CD4-positive, alpha-beta T cell treated with Interleukin-4 for 4 hours (primary cell): ENCODE results near the gene UNC13A.

Source experiments
- DNase-seq: peaks from one replicate; pipeline ENCODE4 v3.0.0-alpha.2; 2020

UNC13A gene

GRCh38 chr19:17659996-17660395 lies 28.2 kb downstream of the UNC13A start:
- DNase-seq: no peak

GRCh38 chr19:17658666-17659065 lies 29.5 kb downstream of the UNC13A start:
- DNase-seq: no peak

GRCh38 chr19:17658240-17658639 lies 29.9 kb downstream of the UNC13A start:
- DNase-seq: no peak

GRCh38 chr19:17656970-17657369 lies 31.2 kb downstream of the UNC13A start:
- DNase-seq: no peak

GRCh38 chr19:17655751-17656472 lies 32.2 kb downstream of the UNC13A start:
- DNase-seq: no peak

- DNase-seq: no peak
Observed at GRCh38 chr19:17654993-17655392, 33.2 kb downstream of the UNC13A start.

- no peak for DNase-seq
Observed at GRCh38 chr19:17652627-17653026, 35.5 kb downstream of the UNC13A start.

GRCh38 chr19:17648786-17649185 lies 39.4 kb downstream of the UNC13A start:
- DNase-seq: no peak

- no peak for DNase-seq
Observed at GRCh38 chr19:17648097-17648660, 40.0 kb downstream of the UNC13A start.

- no peak for DNase-seq
Observed at GRCh38 chr19:17647071-17648020, 40.8 kb downstream of the UNC13A start.

- no peak for DNase-seq
Observed at GRCh38 chr19:17646441-17646840, 41.7 kb downstream of the UNC13A start.

- DNase-seq: no peak
Observed at GRCh38 chr19:17645339-17645963, 42.7 kb downstream of the UNC13A start.

- no peak for DNase-seq
Observed at GRCh38 chr19:17642656-17643055, 45.5 kb downstream of the UNC13A start.

GRCh38 chr19:17641846-17642245 lies 46.3 kb downstream of the UNC13A start:
- no peak for DNase-seq

GRCh38 chr19:17641181-17641580 lies 47.0 kb downstream of the UNC13A start:
- no peak for DNase-seq

GRCh38 chr19:17633700-17634099 lies 54.5 kb downstream of the UNC13A start:
- no peak for DNase-seq

GRCh38 chr19:17632577-17632976 lies 55.6 kb downstream of the UNC13A start:
- DNase-seq: no peak

- DNase-seq: no peak
Observed at GRCh38 chr19:17629760-17630159, 58.4 kb downstream of the UNC13A start.

- no peak for DNase-seq
Observed at GRCh38 chr19:17627921-17628320, 60.2 kb downstream of the UNC13A start.

- DNase-seq: no peak
Observed at GRCh38 chr19:17627161-17627560, 61.0 kb downstream of the UNC13A start.

- no peak for DNase-seq
Observed at GRCh38 chr19:17626456-17627015, 61.6 kb downstream of the UNC13A start.

- DNase-seq: no peak
Observed at GRCh38 chr19:17625980-17626379, 62.2 kb downstream of the UNC13A start.

GRCh38 chr19:17625043-17625442 lies 63.1 kb downstream of the UNC13A start:
- no peak for DNase-seq
